GM21717 (cell line): ENCODE data around the gene GRAMD4.
"Not testable (repeated sequence)": the region's sequence is repeated elsewhere in the genome, so short reads cannot be mapped to it uniquely, and the experiment has no call there.

Experiments used
- ATAC-seq: cut with Tn5 transposase; IDR thresholded peaks from one replicate; pipeline ENCODE4 v1.9.1; 2021; ENCODE audit warnings: mild to moderate bottlenecking, moderate library complexity; ENCODE audit not compliant: unreplicated experiment

GRAMD4 gene

DNA sequence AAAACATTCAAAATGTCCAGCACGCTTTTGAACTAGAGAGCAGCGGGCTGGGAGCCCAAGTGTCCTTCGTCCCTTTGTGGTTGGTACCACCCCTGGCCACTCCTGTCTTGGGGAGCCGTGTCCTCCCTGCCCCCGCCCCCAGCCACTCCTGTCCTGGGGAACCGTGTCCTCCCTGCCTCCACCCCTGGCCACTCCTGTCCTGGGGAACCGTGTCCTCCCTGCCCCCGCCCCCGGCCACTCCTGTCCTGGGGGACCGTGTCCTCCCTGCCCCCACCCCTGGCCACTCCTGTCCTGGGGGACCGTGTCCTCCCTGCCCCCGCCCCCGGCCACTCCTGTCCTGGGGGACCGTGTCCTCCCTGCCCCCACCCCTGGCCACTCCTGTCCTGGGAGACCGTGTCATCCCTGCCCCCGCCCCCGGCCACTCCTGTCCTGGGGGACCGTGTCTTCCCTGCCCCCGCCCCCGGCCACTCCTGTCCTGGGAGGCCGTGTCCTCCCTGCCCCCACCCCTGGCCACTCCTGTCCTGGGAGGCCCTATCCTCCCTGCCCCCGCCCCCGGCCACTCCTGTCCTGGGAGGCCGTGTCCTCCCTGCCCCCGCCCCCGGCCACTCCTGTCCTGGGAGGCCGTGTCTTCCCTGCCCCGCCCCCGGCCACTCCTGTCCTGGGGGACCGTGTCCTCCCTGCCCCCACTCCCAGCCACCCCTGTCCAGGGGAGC is 14.9 kb downstream of the GRAMD4 start:
- ATAC-seq = not testable (repeated sequence)

DNA sequence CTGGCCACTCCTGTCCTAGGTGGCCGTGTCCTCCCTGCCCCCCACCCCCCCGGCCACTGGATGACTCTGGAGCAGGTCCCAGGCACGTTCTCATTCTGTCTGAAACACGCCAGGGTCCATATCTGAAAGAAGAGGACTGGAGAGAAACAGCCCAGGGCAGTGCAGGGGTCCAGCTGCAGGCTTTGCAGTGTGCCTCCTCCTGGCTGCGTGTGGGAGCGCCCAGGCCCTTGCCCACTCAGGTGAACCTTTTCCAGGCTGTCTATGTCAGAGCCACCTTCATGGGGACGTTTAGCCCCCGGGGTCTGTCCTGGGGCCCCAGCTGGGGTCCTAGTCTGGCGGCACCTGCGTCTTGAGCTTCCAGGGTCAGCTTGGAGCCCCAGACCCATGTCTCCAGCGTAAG is 15.6 kb downstream of the GRAMD4 start:
- ATAC-seq = no peak

DNA sequence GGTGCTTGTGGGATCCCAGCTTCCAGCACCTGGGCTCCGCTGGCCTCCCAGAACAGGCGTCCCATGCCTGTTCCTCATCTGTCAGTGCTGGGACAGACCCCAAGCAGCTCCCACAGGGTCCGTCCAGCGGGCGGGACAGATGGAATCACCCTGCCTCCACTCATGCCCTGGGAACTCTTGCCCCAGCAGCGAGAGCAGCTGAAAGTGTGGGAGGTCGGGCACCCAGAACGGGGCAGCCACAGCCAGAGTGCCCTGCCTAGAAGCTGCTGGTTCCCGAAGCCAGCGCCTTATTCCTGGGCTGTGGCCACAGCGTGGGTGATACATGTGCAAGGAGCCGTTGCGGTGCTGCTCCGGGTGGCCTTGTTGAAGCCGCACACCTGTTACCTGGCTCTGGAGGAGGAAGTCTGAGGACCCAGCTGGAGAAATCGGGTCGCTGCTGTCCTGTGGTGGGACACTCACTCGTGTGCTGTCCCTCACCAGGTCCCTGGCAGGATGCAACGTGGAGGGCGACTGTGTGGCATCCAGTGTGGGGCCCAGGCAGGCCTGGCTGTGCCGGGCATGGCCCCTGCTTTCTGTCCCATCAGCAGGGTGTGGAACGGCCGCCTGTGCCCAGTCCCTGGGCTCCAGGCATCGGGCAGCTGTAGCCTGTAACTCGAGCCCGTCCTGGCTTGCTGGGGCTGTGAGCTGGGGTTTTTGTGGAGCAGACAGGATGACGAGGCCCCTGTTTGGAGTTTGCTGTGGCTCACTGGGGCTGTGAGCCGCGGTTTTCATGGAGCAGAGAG is 16.2 kb downstream of the GRAMD4 start:
- no peak for ATAC-seq

DNA sequence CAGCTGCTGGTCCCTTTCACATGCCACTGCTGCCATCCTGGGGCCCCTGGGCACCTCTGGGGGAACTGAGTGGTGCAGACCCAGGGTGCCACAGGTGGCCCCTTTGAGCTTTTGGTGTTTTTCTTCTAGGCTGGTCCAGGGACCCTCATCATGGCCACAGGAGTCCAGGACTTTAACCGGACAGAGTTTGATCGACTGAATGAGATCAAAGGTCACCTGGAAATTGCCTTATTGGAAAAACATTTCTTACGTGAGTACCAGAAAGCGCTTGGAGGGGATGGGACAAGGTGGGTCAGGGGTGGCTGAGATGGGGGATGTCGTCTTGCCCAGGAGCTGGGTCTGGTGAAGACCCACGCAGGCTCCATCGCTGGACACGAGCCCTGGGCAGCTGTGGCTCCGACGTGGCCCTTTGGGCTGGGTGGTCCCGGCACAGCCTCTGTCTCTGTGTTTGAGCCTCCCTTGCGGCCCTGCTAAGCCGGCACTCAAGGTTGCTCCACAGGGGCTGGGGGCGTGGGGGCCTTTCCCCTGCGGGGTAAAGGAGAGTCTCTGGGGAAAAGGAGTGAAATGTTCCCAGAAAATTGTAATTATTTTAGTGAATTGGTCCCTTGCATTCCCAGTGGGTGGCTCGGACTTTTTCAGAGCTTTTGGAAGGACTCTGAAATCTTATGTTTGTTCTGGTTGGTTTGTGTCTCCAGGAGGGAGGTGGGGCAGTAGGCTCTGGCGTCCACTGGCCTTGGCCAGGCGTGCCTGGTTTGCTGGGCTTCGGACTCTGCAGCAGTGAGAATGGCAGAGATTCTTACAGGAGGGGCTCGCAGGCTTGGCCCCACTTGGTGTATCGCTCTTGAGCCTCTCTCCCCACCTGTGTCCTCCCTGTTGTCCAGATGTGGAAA is 17.8 kb downstream of the GRAMD4 start:
- ATAC-seq = no peak

DNA sequence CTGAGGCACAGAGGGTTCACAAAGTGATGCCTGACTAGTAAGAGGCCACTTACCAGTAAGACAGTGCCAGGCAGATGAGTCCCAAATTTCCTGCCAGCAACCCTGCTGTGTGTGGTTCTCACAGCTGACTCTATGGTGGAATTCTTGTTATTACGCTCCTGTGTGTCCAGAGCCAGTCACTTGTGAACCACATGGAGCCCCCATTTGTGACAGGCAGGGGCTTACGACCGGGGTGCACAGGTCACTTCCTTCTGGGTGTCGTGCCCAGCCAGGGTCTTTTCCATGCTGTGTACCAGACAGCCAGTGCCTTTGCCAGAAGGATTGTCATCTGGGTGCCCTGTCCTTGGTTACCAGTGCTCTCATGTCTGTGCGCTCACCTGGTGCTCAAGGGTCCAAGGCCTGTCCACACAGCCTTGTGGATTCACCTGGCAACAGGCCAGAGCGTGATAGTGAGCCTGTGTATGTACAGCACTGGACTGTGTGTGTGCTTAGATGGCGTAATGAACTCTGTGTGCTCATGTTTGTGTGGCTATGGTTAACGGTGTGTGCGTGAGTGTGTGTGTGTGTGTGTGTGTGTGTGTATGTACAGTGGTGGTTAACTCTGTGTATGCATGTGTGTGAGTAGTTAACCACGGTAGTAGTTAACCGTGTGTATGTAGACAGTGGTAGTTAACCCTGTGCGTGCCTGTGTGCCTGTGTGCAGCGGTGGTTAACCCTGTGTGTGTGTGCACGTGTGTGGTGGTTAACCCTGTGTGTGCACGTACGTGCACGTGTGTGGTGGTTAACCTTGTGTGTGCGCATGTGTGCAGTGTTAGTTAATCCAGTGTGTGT is 18.6 kb downstream of the GRAMD4 start:
- no peak for ATAC-seq

DNA sequence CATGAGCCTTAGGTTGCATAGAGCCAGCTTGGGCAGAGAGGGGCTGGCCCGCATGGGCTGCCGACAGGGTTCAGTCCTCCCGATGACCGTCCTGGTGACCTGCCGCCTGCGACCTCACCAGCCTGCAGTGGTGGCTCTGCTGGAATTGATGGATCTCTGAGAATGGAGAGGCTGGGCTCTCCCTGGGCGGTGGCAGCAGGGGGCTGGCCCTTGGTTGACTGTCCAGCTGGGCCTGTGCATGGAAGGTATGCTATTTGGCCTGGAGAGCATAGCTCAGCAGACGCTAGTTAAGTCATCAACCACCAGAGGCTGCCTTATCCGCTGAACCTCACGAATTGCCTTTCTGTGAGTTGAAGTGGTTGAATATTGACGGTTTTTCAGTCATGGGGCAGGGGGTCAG is 19.7 kb downstream of the GRAMD4 start:
- no peak for ATAC-seq

DNA sequence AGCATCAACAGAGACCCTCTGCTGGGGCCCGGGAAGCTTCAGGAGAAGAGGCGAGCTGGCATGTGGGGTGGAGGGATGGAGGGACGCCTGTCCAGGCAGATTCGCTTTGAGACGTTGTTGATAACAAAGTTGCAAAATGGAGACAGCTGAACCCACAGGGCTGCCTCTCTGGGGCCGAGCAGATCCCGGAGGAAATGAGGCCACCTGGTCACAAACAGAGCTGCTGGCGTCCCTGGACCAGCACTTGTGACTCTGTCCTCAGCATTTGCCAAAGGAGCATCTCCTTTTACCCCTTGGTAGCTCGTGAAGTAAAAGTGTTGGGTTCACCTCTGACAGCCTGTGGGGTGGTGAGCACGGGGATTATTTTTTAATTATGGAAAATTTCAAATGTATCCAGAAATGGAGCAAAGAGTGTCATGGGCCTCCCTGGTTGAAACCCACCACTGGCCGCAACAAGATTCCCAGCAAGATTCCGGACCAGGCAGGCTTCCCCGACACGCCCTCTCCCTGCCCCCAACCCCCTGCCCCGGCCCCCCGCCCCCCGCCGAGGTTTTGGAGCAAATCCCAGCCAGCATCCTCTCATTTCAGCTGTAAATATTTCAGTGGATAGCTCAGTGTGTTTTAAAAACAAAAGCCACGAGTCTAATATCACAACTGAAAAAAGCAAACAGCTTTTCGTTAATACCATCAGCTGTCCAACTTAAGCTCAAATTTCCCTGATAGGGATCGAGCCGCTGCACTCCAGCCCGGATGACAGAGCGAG is 20.3 kb downstream of the GRAMD4 start:
- no peak for ATAC-seq

DNA sequence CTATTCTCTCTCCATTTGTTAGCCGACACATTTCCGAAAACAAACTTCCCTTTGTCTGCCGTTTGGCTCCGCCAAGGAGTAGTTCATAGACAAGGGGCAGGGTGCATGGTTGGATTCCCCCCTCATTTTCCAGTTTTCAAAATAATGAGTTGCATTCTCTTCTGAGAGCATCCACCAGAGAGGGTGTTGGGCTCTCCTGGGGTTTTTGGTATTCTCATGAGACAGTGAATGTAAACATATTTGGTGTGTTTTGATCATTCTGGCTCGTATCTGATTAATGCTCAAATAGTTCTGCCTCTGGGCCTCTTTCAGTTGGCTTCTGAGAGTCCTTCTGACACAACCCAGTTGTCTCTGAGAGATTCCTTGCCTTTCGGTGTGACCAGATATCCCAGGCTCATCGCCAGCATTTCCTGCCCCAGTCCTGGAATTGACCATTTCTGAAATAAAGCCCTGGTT is 21.7 kb downstream of the GRAMD4 start:
- ATAC-seq = no peak

DNA sequence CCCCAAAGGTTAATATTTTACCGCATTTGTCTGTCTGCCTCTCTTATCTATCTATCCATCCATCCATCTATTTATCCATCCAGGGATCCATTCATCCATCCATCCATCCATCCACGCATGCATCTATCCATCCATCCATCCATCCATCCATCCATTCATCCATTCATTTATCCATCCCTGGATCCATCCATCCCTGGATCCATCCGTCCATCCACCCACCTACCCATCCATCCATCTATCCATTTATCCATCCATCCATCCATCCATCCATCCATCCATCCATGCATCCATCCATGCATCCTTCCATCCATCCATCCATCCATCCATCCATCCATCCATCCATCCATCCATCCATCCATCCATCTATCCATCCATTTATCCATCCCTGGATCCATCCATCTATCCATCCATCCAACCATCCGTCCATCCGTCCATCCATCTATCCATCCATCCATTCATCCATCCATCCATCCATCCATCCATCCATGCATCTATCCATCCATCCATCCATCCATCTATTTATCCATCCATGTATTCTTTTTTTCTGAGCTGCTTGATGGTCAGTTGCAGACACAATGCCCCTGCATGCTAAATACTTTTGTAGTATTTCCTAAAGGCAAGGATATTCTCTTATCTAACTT is 22.8 kb downstream of the GRAMD4 start:
- not testable (repeated sequence) for ATAC-seq

DNA sequence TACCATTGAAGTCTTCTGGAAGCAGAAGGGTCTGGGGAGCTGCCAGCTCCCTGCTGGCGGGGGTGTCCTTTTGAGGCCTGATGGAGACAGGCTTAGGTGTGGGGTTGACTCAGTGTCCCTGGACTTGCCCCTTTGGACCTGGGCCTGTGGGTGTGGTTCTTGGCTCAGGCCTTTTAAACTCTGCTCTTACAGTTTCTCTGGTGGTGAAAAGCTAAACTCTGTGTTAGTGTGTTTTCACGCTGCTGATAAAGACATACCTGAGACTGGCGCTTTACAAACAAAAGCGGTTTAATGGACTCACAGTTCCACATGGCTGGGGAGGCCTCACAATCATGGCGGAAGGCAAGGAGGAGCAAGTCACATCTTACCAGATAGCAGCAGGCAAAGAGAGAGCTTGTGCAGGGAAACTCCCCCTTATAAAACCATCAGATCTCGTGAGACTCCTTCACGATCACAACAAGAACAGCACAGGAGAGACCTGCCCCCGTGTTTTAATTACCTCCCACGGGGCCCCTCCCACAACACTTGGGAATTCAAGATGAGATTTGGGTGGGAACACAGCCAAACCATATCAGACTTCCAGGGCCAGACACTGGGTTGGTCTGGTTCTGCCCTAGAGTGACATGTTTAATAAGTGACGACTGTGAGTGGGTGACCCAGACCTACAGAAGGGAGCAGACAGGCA is 26.5 kb downstream of the GRAMD4 start:
- no peak for ATAC-seq

DNA sequence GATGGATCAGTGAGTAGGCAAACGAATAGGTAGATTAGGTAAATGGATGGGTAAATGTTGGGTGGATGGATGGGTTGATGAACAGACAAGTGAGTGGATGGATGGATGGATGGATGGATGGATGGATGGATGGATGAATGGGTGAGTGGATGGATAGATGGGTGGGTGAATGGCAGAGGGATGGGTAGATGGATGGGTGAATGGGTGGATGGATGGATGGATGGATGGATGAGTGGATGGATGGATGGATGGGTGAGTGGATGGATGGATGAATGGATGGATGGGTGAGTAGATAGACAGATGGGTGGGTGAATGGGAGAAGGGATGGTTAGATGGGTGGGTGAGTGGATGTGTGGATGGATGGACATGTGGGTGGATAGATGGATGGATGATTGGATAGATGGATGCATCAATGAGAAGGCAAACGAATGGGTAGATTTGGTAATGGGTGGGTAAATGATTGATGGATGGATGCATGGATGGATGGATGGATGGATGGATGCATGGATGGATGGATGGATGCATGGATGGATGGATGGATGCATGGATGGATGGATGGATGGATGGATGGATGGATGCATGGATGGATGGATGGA is 28.1 kb downstream of the GRAMD4 start:
- ATAC-seq = not testable (repeated sequence)

DNA sequence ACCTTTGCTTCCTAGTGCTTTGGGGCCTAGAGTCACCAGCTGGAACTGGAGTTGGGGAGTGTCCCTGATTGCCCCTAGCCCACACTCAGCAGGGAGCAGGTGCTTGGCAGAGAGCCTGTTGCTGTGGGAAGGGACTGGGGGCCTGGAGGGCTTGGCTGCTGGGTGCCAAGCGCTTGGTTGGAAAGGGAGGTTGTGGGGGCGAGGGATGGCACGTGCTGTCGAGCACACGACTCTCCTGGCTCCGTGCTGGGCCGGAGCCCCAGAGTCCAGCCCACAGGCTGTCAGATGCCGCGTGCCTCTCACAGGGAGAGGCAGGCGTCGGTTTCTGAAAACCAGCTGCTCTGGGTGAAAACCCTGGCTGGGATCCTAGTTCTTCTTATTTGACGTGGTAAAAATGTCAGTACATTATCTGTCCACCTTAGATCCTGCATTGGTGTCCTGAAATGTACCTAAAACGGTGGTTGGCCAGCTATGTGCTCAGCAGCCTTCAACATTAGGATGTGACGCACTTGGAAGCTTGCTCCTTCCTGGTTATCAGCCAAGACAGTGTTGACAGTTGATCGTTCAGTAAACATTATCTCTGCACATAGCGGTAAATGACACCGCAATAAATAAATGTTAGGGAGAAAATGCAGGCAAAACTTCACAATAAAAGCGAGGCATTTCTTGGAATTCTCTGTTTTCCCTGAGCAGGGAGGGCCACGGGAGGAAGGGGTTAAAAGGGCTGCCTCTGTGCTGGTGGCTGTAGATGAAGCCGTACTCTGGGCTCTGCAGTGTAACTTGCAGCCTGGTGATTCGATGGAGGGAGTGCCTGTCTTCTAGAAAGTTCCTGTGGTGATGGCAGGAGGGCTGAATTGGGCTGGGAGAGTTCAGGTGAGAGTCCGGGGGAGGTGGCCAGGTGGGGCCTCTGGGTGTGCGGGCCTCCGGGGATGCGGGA is 29.2 kb downstream of the GRAMD4 start:
- no peak for ATAC-seq

DNA sequence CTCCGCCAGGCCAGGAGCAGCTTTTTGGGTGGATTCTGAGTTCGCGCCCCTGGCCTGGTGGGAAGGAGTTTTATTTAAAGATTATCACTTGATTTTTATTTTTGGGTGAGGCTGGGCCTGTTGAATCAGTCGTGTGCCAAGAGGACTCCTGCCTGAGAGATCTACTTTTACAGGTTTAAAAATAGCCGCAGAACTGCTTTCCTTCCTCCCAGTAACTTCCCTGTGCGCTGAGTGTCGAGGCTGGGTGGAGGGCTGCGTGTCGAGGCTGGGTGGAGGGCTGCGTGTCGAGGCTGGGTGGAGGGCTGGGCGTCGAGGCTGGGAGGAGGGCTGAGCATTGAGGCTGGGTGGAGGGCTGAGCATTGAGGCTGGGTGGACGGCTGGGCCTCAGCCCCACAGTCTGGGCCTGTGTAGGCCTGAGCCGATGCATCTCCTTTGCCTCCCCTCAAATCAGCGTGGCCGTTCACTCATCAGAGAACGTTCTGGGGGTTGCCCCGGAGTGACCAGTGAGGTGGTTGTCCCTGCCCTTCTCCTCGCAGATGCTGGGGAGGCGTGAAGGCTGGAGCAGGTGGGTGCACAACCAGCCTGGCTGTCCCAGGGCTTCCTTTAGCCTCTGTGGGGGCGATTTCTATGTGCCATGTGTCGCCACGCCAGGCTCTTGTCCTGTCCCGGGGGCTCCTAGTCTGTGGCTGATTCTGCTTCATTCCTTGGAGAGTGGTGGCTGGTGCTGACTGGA is 30.1 kb downstream of the GRAMD4 start:
- no peak for ATAC-seq

DNA sequence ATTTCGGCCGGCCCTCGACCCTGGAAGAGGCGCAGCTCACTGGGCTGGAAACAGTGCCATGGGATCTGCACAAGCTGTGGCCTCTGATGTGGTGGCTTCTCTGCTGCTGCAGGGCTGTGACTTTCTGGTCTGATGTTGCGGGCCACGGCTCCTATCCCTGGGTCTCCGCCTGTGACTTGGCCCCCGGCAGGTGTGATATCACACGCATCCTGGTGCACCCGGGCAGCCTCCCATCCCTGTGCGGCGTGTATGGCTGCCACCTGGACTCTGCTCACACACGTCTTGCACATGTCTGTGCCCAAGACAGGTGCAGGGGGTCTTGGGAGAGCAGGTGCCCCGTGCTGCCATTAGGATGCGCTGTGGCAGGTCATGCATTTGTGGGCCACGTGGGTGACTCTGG is 31.1 kb downstream of the GRAMD4 start:
- no peak for ATAC-seq

DNA sequence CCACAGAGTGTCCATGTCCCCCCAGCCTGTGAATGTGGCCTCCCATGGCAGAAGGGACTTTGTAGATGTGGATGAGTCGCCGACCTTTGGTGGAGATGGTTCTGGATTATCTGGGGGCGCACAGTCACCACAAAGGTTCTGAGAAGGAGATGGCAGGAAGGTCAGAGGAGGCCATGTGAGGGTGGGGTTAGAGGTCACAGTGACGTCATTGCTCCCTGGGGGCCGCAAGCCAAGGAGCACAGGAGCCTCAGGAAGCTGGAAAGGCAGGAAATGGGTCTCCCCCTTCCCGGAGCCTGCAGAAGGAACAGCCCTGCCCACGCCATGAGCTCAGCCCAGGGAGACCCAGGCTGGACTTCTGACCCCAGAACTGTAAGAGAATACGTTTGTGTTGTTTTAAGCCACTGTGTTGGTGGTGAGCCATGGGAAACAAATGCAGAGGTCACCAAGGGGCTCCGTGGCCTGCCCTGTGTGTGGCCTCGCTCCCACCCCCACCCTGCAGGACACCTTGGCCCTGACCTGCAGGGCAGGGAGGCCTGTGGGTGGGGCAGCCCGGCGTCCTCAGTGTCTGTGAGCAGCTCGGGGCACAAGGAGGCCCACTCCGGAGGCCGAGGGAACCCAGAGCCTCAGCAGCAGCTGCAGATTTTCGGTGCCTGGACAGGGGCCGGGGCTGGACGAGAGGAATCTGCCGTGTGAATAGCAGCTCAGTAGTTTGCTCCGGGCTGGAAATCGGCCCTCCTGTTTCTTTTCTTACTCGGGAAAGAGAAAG is 32.1 kb downstream of the GRAMD4 start:
- ATAC-seq = no peak

DNA sequence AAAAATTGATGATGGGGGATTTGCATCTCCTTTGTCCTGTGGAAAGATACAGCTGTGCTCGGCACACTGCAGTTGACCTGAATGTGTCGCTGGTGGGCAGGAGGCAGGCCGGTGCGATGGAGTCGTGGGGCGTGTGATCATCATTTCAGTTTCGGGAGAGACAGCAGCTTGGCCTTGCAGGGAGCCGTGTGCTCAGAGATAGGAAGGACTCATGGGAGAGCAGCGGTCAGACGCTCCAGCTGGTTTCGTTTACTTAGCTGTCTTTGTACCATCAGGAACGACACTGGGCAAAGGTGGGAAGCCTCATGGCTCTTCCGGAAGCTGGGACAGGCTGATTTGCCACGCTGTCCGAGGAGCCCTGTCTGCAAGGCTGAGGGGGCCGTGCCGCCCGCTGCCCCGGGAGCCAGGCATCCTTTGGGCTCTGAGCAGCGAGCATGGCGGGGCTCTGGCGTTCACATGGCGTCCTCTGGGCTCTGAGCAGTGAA is 32.7 kb downstream of the GRAMD4 start:
- no peak for ATAC-seq
